Keratinocyte (primary cell): ENCODE results near the gene UQCR10. TPM values are rescaled to one million over a fixed set of nuclear protein-coding genes. Genes with fewer than 3 reads are reported as not detected.

ENCODE experiments used
- DNase-seq: peaks from one replicate; pipeline ENCODE4 v3.0.0-alpha.2; 2011; ENCODE audit warnings: low read depth, missing footprints, low spot score
- FAIRE-seq: peaks from 2 replicates; lab custom pipeline; 2011; peaks lifted over from hg19 to GRCh38; lab: Jason Lieb, UNC
- H2AFZ ChIP-seq: 2 replicates; pipeline ENCODE4 v1.6.0; 2012; ENCODE audit warnings: low read length, control low read depth, inconsistent platforms; ENCODE audit not compliant: control insufficient read depth
- H3K27ac ChIP-seq: 2 replicates; pipeline ENCODE4 v1.5.1; 2011; ENCODE audit warnings: low read length; ENCODE audit not compliant: control insufficient read depth, insufficient read depth
- H3K27me3 ChIP-seq: 3 replicates; pipeline ENCODE4 v1.6.0; 2011; ENCODE audit warnings: low read length; ENCODE audit not compliant: control insufficient read depth, insufficient read depth; ENCODE audit errors: extremely low read depth
- H3K36me3 ChIP-seq, 2 experiments: 2 replicates in 1 of 2; 3 replicates in 1 of 2; pipeline ENCODE4 v1.5.1; 2011; ENCODE audit warnings: low read length in 2 of 2, mild to moderate bottlenecking in 1 of 2; ENCODE audit not compliant: control insufficient read depth in 2 of 2, insufficient read depth in 2 of 2; ENCODE audit errors: extremely low read depth in 1 of 2
- H3K4me1 ChIP-seq: 3 replicates; pipeline ENCODE4 v1.5.1; 2011; ENCODE audit warnings: low read length; ENCODE audit not compliant: control insufficient read depth, insufficient read depth; ENCODE audit errors: extremely low read depth
- H3K4me2 ChIP-seq: 3 replicates; pipeline ENCODE4 v1.6.0; 2011; ENCODE audit warnings: low read depth, low read length; ENCODE audit not compliant: control insufficient read depth, insufficient read depth; ENCODE audit errors: extremely low read depth
- H3K4me3 ChIP-seq, 3 experiments: fragments of 200-600 bp in 1 of 3; sonication (generic) in 1 of 3; 2 replicates in 2 of 3; 3 replicates in 1 of 3; pipeline ENCODE4 v1.5.1; 2011 to 2016; ENCODE audit warnings: low read length in 3 of 3, mild to moderate bottlenecking in 3 of 3, control low read depth in 2 of 3, inconsistent platforms in 1 of 3, low read depth in 1 of 3, mixed read lengths in 1 of 3, mixed run types in 1 of 3, moderate library complexity in 1 of 3; ENCODE audit not compliant: control insufficient read depth in 2 of 3, insufficient read depth in 2 of 3; ENCODE audit errors: extremely low read depth in 1 of 3
- H3K79me2 ChIP-seq: 2 replicates; pipeline ENCODE4 v1.6.0; 2012; ENCODE audit warnings: low read length; ENCODE audit not compliant: control insufficient read depth, insufficient read depth
- H3K9ac ChIP-seq: 3 replicates; pipeline ENCODE4 v1.6.0; 2011; ENCODE audit warnings: low read length; ENCODE audit not compliant: control insufficient read depth, insufficient read depth; ENCODE audit errors: extremely low read depth
- H3K9me1 ChIP-seq: 3 replicates; pipeline ENCODE4 v1.6.0; 2011; ENCODE audit warnings: low read length; ENCODE audit not compliant: control insufficient read depth, insufficient read depth; ENCODE audit errors: extremely low read depth
- H3K9me3 ChIP-seq: 2 replicates; pipeline ENCODE4 v1.5.1; 2012; ENCODE audit warnings: low read depth, low read length; ENCODE audit not compliant: control insufficient read depth
- H4K20me1 ChIP-seq: 3 replicates; pipeline ENCODE4 v1.6.0; 2011; ENCODE audit warnings: low read length; ENCODE audit not compliant: control insufficient read depth, insufficient read depth; ENCODE audit errors: extremely low read depth
- CTCF ChIP-seq, 3 experiments: IDR thresholded peaks in 1 of 3; conservative IDR thresholded peaks in 1 of 3; optimal IDR thresholded peaks in 1 of 3; 2 replicates in 2 of 3; 3 replicates in 1 of 3; pipeline versions ENCODE3 to v1.5.1; 2011; ENCODE audit warnings: low read length in 3 of 3, mild to moderate bottlenecking in 3 of 3, moderate library complexity in 2 of 3, control low read depth in 1 of 3, inconsistent platforms in 1 of 3; ENCODE audit not compliant: insufficient read depth in 2 of 3; ENCODE audit errors: extremely low read depth in 1 of 3
- EZH2 ChIP-seq: IDR thresholded peaks from one replicate; pipeline ENCODE4 v1.6.1; 2012; ENCODE audit warnings: inconsistent platforms, mild to moderate bottlenecking, low read length, moderate library complexity
- dilution Hi-C: fragments of 300-500 bp; cut with MboI; formaldehyde crosslinking; loops from one replicate; pipeline ENCODE4 v1.7.0; 2020; ENCODE audit warnings: low sequenced_read_pairs; ENCODE audit not compliant: extremely low pct_ligation_motif_present
- polyA plus RNA-seq, 5 experiments: library from polyadenylated mRNA; depleted of rRNA in 3 of 5; stranded (reverse) in 3 of 5; stranded (forward) in 1 of 5; unstranded in 1 of 5; fragments of >200 nt; gene quantifications; 1 replicate in 1 of 5; 2 replicates in 3 of 5; 3 replicates in 1 of 5; pipeline versions ENCODE4 v1.2.1 to v1.2.3, GENCODE V29; 2011 to 2012; ENCODE audit warnings: missing spikeins in 2 of 5, low read depth in 1 of 5, low replicate concordance in 1 of 5

Gene UQCR10
- polyA plus RNA-seq, 1 donor (not counting 4 experiments of a cell fraction or from before 2014, with no cell fraction given): 161 TPM

DNA sequence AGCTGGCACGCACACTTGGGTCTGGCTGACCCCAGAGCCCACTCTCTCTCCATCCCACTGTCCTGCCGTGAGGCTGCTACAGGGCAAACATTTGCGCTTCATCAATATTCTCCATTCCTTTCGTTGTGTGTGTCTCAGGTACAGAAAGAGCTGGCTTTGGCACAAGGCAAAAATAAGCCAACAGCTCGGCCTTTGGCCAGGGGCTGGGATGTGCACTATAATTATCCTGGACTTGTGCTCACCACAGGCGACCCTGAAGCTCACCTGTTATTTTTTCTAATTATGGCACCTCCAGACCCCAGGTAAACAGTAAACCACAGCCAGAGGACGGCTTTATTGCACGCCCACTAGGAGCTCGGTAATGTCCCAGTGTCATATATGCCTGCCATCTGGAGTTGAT lies 11.3 kb upstream of the UQCR10 start:
- no peak for FAIRE-seq
- H3K27me3 ChIP-seq: no peaks in the 10 kb centered on the region
- TF ChIP-seq EZH2 (no peak), CTCF (optimal IDR thresholded peaks at IDR 0.05 in 1 of 3, IDR thresholded peaks at IDR 0.05 in 1 of 3, conservative IDR thresholded peaks at IDR 0.05 in 1 of 3; ENCODE audit: extremely low read depth in 1 of 3, insufficient read depth in 2 of 3, low read length in 3 of 3) (no peak)

GRCh38 chr22:29756341-29756740 lies 10.8 kb upstream of the UQCR10 start:
- Histone ChIP-seq H2AFZ (no peak overlapping the region), H3K4me3 (no peak overlapping the region), H3K79me2 (no peaks in the 10 kb centered on the region), H3K4me2 (no peak overlapping the region), H3K9me3 (no peaks in the 10 kb centered on the region), H3K27ac (no peak overlapping the region), H3K36me3 (no peaks in the 10 kb centered on the region), H3K27me3 (no peaks in the 10 kb centered on the region), H3K9me1 (no peaks in the 10 kb centered on the region), H3K9ac (no peak overlapping the region), H4K20me1 (no peaks in the 10 kb centered on the region), H3K4me1 (peaks cover under 1% of the 10 kb centered on the region)
- no peak for FAIRE-seq
- dilution Hi-C loops: no loop called here
- no peak for TF ChIP-seq CTCF (optimal IDR thresholded peaks at IDR 0.05 in 1 of 3, IDR thresholded peaks at IDR 0.05 in 1 of 3, conservative IDR thresholded peaks at IDR 0.05 in 1 of 3; ENCODE audit: extremely low read depth in 1 of 3, insufficient read depth in 2 of 3, low read length in 3 of 3)
- no peak for TF ChIP-seq EZH2
- DNase-seq: no peak

More for the DNA sequence above, 11.3 kb upstream of the UQCR10 start:
- no peak overlapping the region for H3K27ac ChIP-seq
- H3K79me2 ChIP-seq: no peaks in the 10 kb centered on the region
- H3K9ac ChIP-seq: no peak overlapping the region
- no peaks in the 10 kb centered on the region for H3K36me3 ChIP-seq
- no peaks in the 10 kb centered on the region for H3K9me1 ChIP-seq
- H3K4me1 ChIP-seq: peaks cover 5% of the 10 kb centered on the region
- dilution Hi-C loops: no loop called here
- no peak overlapping the region for H2AFZ ChIP-seq
- no peak for DNase-seq
- no peak overlapping the region for H3K4me3 ChIP-seq
- H3K4me2 ChIP-seq: no peak overlapping the region
- H3K9me3 ChIP-seq: no peaks in the 10 kb centered on the region
- no peaks in the 10 kb centered on the region for H4K20me1 ChIP-seq
